Neural cell (in vitro differentiated cells): ENCODE results near the gene WDR1. TPM values are rescaled to one million over a fixed set of nuclear protein-coding genes. Genes with fewer than 3 reads are reported as not detected.

Source experiments
- H2AFZ ChIP-seq: fragments of 200-600, 300-800 bp; sonication (generic), shearing (Covaris generic); 2 replicates; pipeline ENCODE4 v1.6.0; 2014; ENCODE audit warnings: low read depth, mild to moderate bottlenecking, antibody characterized with exemption, low read length, moderate library complexity
- H3F3A ChIP-seq: fragments of 200-600 bp; shearing (Covaris generic); 2 replicates; pipeline ENCODE4 v1.6.1; 2016; ENCODE audit warnings: mild to moderate bottlenecking, moderate library complexity, mixed read lengths, antibody characterized with exemption, low read length; ENCODE audit not compliant: insufficient read depth, poor library complexity, severe bottlenecking
- H3K27ac ChIP-seq: fragments of 200-600, 300-800 bp; sonication (generic), shearing (Covaris generic); 2 replicates; pipeline ENCODE4 v1.5.1; 2014; ENCODE audit warnings: mild to moderate bottlenecking, low read length, moderate library complexity
- H3K27me3 ChIP-seq: fragments of 300-800, 200-600 bp; sonication (generic), shearing (Covaris generic); 2 replicates; pipeline ENCODE4 v1.6.0; 2014; ENCODE audit warnings: mild to moderate bottlenecking, low read depth, low read length, moderate library complexity; ENCODE audit not compliant: insufficient read depth
- H3K36me3 ChIP-seq: fragments of 300-800, 200-600 bp; sonication (generic), shearing (Covaris generic); 2 replicates; pipeline ENCODE4 v1.5.1; 2014; ENCODE audit warnings: mild to moderate bottlenecking, antibody characterized with exemption, low read length, moderate library complexity; ENCODE audit not compliant: insufficient read depth
- H3K4me2 ChIP-seq: fragments of 300-800, 200-600 bp; sonication (generic), shearing (Covaris generic); 2 replicates; pipeline ENCODE4 v1.6.0; 2014; ENCODE audit warnings: mild to moderate bottlenecking, low read length
- H3K4me3 ChIP-seq: fragments of 300-800, 200-600 bp; sonication (generic), shearing (Covaris generic); 2 replicates; pipeline ENCODE4 v1.5.1; 2014; ENCODE audit warnings: mild to moderate bottlenecking, low read length, moderate library complexity
- H3K79me2 ChIP-seq: fragments of 200-600 bp; shearing (Covaris generic); replicated peaks from 2 replicates; pipeline ENCODE4 v1.6.0; 2014; ENCODE audit warnings: mild to moderate bottlenecking, low read length, moderate library complexity; ENCODE audit not compliant: insufficient read depth
- H3K9ac ChIP-seq: fragments of 300-800, 200-600 bp; sonication (generic), shearing (Covaris generic); 2 replicates; pipeline ENCODE4 v1.6.1; 2016; ENCODE audit warnings: mild to moderate bottlenecking, low read length, mixed read lengths
- H3K9me2 ChIP-seq: fragments of 200-600 bp; shearing (Covaris generic); 2 replicates; pipeline ENCODE4 v1.6.1; 2016; ENCODE audit warnings: mild to moderate bottlenecking, low read length, mixed read lengths; ENCODE audit not compliant: insufficient read depth
- H3K9me3 ChIP-seq: fragments of 200-600, 300-800 bp; sonication (generic), shearing (Covaris generic); 2 replicates; pipeline ENCODE4 v1.6.1; 2016; ENCODE audit warnings: mild to moderate bottlenecking, mixed run types, low read length, moderate library complexity, mixed read lengths
- H4K20me1 ChIP-seq: fragments of 200-600 bp; shearing (Covaris generic); 2 replicates; pipeline ENCODE4 v1.6.1; 2016; ENCODE audit warnings: mild to moderate bottlenecking, mixed run types; ENCODE audit not compliant: insufficient read depth
- EP300 ChIP-seq: fragments of 450-650 bp; conservative IDR thresholded peaks from 2 replicates; pipeline ENCODE4 v1.6.1; 2014; ENCODE audit warnings: antibody characterized with exemption, mild to moderate bottlenecking, moderate library complexity; ENCODE audit not compliant: poor library complexity, severe bottlenecking
- EZH2 ChIP-seq: fragments of 200-600, 300-800 bp; shearing (Covaris generic), sonication (generic); IDR thresholded peaks from 2 replicates; pipeline ENCODE4 v1.6.1; 2014; ENCODE audit warnings: antibody characterized with exemption, low read length, borderline replicate concordance, mild to moderate bottlenecking; ENCODE audit not compliant: insufficient read depth, poor library complexity, severe bottlenecking
- MXI1 ChIP-seq: fragments of 450-650 bp; conservative IDR thresholded peaks from 2 replicates; pipeline ENCODE4 v1.6.1; 2014; ENCODE audit warnings: antibody characterized with exemption, mild to moderate bottlenecking; ENCODE audit not compliant: poor library complexity, severe bottlenecking
- POLR2AphosphoS5 ChIP-seq: IDR thresholded peaks from 2 replicates; pipeline ENCODE4 v1.6.1; 2012
- RAD21 ChIP-seq: fragments of 450-650 bp; conservative IDR thresholded peaks from 2 replicates; pipeline ENCODE4 v1.6.1; 2014; ENCODE audit warnings: antibody characterized with exemption, mild to moderate bottlenecking, moderate library complexity
- SMC3 ChIP-seq: fragments of 450-650 bp; conservative IDR thresholded peaks from 2 replicates; pipeline ENCODE4 v1.6.1; 2014; ENCODE audit warnings: antibody characterized with exemption, mild to moderate bottlenecking, moderate library complexity; ENCODE audit not compliant: poor library complexity
- TAF1 ChIP-seq: IDR thresholded peaks from 2 replicates; pipeline ENCODE4 v1.6.1; 2012; ENCODE audit warnings: low read depth
- polyA plus RNA-seq: library from polyadenylated mRNA; depleted of rRNA; stranded (reverse); fragments of >200 nt; gene quantifications from 2 replicates; pipeline ENCODE4 v1.2.3, GENCODE V29; 2014
- TF ChIP-seq, protein P1 (sequence below): fragments of 450-650 bp; IDR thresholded peaks from 2 replicates; pipeline ENCODE4 v1.5.1; 2014; ENCODE audit warnings: antibody characterized with exemption, mild to moderate bottlenecking, moderate library complexity; ENCODE audit not compliant: poor library complexity, severe bottlenecking
- TF ChIP-seq, protein P2 (sequence below): IDR thresholded peaks from 2 replicates; pipeline ENCODE4 v1.6.1; 2012; ENCODE audit warnings: borderline replicate concordance

WDR1 gene
- polyA plus RNA-seq, 1 donor from 2014 or later: 106 TPM

DNA sequence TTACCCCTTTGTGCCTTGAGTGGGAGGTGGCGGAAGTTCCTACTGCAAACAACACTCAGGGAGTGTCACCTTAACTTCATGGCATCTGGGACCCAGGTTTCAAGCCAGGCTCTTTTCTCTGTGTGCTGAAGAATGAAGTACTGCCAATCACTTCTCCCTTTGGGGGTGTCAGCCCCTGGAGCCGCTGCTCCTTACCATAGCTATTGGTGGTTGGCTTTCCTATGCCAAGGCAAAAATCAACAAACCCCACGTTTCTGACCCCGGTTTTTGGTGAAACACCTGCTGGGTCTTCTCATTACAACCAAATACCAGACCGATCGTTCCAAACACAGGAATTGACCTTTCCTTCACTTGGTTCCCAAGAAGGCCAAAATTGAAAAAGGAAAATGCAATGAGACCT, 75.6 kb downstream of the WDR1 start:
- H3K9me3 ChIP-seq: peaks cover 6% of the 10 kb centered on the region
- H2AFZ ChIP-seq: no peak overlapping the region
- no peaks in the 10 kb centered on the region for H3K9me2 ChIP-seq
- H3K4me3 ChIP-seq: no peak overlapping the region
- H3F3A ChIP-seq: no peaks in the 10 kb centered on the region
- no peak overlapping the region for H3K9ac ChIP-seq
- H3K27ac ChIP-seq: no peak overlapping the region
- H3K27me3 ChIP-seq: no peaks in the 10 kb centered on the region
- TF ChIP-seq SMC3 (no peak), MXI1 (no peak), POLR2AphosphoS5 (no peak), TAF1 (no peak), EZH2 (no peak), RAD21 (no peak), EP300 (no peak)
- TF ChIP-seq, protein P1, sequence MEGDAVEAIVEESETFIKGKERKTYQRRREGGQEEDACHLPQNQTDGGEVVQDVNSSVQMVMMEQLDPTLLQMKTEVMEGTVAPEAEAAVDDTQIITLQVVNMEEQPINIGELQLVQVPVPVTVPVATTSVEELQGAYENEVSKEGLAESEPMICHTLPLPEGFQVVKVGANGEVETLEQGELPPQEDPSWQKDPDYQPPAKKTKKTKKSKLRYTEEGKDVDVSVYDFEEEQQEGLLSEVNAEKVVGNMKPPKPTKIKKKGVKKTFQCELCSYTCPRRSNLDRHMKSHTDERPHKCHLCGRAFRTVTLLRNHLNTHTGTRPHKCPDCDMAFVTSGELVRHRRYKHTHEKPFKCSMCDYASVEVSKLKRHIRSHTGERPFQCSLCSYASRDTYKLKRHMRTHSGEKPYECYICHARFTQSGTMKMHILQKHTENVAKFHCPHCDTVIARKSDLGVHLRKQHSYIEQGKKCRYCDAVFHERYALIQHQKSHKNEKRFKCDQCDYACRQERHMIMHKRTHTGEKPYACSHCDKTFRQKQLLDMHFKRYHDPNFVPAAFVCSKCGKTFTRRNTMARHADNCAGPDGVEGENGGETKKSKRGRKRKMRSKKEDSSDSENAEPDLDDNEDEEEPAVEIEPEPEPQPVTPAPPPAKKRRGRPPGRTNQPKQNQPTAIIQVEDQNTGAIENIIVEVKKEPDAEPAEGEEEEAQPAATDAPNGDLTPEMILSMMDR: no peak
- TF ChIP-seq, protein P2, sequence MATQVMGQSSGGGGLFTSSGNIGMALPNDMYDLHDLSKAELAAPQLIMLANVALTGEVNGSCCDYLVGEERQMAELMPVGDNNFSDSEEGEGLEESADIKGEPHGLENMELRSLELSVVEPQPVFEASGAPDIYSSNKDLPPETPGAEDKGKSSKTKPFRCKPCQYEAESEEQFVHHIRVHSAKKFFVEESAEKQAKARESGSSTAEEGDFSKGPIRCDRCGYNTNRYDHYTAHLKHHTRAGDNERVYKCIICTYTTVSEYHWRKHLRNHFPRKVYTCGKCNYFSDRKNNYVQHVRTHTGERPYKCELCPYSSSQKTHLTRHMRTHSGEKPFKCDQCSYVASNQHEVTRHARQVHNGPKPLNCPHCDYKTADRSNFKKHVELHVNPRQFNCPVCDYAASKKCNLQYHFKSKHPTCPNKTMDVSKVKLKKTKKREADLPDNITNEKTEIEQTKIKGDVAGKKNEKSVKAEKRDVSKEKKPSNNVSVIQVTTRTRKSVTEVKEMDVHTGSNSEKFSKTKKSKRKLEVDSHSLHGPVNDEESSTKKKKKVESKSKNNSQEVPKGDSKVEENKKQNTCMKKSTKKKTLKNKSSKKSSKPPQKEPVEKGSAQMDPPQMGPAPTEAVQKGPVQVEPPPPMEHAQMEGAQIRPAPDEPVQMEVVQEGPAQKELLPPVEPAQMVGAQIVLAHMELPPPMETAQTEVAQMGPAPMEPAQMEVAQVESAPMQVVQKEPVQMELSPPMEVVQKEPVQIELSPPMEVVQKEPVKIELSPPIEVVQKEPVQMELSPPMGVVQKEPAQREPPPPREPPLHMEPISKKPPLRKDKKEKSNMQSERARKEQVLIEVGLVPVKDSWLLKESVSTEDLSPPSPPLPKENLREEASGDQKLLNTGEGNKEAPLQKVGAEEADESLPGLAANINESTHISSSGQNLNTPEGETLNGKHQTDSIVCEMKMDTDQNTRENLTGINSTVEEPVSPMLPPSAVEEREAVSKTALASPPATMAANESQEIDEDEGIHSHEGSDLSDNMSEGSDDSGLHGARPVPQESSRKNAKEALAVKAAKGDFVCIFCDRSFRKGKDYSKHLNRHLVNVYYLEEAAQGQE: no peak
- no peaks in the 10 kb centered on the region for H3K36me3 ChIP-seq
- no peaks in the 10 kb centered on the region for H3K79me2 ChIP-seq
- H3K4me2 ChIP-seq: no peak overlapping the region
- no peaks in the 10 kb centered on the region for H4K20me1 ChIP-seq

DNA sequence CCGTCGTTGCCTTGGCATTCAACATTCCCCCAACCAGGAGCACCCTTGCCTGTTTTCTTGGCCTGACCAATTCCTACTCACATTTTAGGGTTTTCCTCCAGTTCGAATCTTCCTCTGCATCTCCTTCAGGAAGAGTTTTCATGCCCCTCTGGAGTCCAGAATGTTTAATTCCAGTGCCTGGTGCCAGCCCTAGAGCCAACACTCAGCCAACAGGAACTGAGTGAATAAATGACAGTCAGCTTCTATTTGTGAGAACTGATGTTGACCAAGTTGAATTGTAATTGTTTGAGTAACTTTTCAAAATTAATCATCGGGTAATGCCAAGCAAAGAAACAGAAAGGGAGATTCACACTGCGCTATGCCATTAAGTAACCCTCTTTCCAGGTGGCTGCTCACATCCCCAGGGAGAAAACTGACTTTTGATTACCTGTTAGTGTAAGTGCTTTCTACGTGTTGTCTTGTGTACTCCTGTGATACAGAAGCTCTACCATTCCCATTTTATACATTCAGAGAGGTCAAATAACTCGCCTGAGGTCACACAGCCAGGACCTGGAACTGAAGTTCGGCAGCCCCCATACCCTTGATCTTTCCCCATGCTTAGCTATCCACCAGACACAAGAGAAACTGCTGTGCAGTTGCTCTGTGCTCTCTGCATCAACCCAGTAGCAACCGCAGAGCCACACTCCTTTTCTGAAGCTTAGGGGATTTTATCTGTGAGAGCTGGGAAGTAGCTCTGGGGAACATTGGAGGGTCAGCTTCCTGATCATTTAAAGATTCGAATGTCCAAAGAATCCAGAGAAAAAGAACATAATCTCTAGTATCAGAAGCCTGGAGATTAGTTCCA, 76.3 kb downstream of the WDR1 start:
- Histone ChIP-seq H2AFZ (no peak overlapping the region), H3K27ac (no peak overlapping the region), H4K20me1 (no peaks in the 10 kb centered on the region), H3K36me3 (no peaks in the 10 kb centered on the region), H3K9me2 (no peaks in the 10 kb centered on the region), H3K9ac (no peak overlapping the region), H3K4me2 (no peak overlapping the region), H3K4me3 (no peak overlapping the region), H3K27me3 (no peaks in the 10 kb centered on the region), H3K9me3 (peaks cover 6% of the 10 kb centered on the region), H3K79me2 (no peaks in the 10 kb centered on the region), H3F3A (no peaks in the 10 kb centered on the region)
- TF ChIP-seq, protein P1: no peak
- TF ChIP-seq MXI1 (no peak), EP300 (no peak), RAD21 (no peak), EZH2 (no peak), SMC3 (no peak), POLR2AphosphoS5 (no peak), TAF1 (no peak)
- TF ChIP-seq, protein P2: no peak
